Keratinocyte (primary cell): Measurements from ENCODE around the gene TMEM244.

Experiments used
- EZH2 ChIP-seq: IDR thresholded peaks from one replicate; pipeline ENCODE4 v1.6.1; 2012; ENCODE audit warnings: inconsistent platforms, mild to moderate bottlenecking, low read length, moderate library complexity
- TF ChIP-seq, protein P1 (sequence below), 3 experiments: IDR thresholded peaks in 1 of 3; conservative IDR thresholded peaks in 1 of 3; optimal IDR thresholded peaks in 1 of 3; 2 replicates in 2 of 3; 3 replicates in 1 of 3; pipeline versions ENCODE3 to v1.5.1; 2011; ENCODE audit warnings: low read length in 3 of 3, mild to moderate bottlenecking in 3 of 3, moderate library complexity in 2 of 3, control low read depth in 1 of 3, inconsistent platforms in 1 of 3; ENCODE audit not compliant: insufficient read depth in 2 of 3; ENCODE audit errors: extremely low read depth in 1 of 3

DNA sequence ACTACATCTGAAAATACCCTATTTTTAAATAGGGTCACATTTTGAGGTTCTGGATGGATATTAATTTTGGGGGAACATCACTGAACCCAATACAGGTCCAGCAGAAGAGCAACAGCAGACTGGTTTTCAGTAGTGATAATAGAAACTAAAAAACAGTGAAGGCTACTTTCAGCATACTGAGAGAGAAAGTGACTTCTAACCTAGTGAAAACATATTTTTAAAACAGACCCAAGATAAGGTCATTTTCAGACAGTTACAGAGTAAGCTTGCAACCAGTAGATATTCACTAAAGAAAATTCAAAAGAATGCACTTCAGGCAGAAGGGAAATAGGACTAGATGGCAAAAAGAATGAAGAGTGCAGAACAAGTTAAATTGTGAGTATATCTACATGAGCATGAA, 42.0 kb upstream of the TMEM244 start:
- TF ChIP-seq, protein P1, sequence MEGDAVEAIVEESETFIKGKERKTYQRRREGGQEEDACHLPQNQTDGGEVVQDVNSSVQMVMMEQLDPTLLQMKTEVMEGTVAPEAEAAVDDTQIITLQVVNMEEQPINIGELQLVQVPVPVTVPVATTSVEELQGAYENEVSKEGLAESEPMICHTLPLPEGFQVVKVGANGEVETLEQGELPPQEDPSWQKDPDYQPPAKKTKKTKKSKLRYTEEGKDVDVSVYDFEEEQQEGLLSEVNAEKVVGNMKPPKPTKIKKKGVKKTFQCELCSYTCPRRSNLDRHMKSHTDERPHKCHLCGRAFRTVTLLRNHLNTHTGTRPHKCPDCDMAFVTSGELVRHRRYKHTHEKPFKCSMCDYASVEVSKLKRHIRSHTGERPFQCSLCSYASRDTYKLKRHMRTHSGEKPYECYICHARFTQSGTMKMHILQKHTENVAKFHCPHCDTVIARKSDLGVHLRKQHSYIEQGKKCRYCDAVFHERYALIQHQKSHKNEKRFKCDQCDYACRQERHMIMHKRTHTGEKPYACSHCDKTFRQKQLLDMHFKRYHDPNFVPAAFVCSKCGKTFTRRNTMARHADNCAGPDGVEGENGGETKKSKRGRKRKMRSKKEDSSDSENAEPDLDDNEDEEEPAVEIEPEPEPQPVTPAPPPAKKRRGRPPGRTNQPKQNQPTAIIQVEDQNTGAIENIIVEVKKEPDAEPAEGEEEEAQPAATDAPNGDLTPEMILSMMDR (optimal IDR thresholded peaks at IDR 0.05 in 1 of 3, IDR thresholded peaks at IDR 0.05 in 1 of 3, conservative IDR thresholded peaks at IDR 0.05 in 1 of 3; ENCODE audit: extremely low read depth in 1 of 3, insufficient read depth in 2 of 3, low read length in 3 of 3) = no peak
- no peak for TF ChIP-seq EZH2
